Hematopoietic multipotent progenitor cell treated with erythropoietin and hydrocortisone succinate and interleukin-3 and kit ligand, for 4 days (in vitro differentiated cells): ENCODE data around the gene KLF6.
"Not testable (repeated sequence)": the region's sequence is repeated elsewhere in the genome, so short reads cannot be mapped to it uniquely, and the experiment has no call there.

ENCODE experiments used
- DNase-seq: peaks from one replicate; pipeline ENCODE4 v3.0.0-alpha.2; 2015

KLF6 gene

DNA sequence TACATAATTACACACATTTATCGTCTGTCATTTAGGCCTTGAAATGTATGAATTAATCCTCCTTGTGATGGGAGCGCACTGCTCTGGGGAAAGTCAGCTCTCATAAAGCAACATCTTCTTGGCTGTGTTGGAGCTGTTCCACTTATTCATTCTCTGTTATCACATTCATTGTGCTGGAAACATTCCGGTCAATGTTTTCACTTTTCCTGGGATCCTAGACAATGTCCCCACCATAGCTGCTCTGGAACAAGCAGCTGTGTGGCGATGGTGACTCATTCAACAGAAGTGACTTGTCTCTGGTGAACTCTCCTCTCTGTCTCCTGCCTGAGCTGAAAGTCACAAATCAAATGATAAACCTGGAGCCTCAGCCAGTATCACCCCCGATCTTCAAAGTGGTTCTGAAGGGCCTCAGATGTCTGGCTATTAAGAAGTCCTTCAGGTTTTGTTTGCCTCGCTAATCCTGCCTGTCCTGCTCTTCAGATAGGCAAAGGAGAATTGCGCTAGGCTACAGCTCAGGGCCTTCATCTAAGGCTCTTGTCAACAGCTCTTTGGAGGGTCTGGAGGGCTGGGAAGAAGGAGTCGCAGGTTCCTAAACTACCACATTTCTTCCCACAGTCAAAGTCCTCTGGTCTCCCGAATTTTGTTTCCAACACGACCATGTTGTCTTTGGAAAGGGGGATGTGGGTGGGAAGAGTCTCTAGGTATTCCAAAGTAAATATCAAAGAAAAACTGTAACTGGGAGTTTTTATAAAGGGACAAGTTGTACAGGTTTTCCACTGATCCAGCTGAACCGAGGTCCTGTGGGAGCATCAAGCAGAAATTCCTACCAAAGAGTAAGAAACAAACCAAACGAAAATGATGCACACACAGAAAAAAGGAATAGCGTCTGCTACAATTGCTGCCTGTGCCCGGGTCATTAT, 29.3 kb downstream of the KLF6 start:
- DNase-seq, result no peak

DNA sequence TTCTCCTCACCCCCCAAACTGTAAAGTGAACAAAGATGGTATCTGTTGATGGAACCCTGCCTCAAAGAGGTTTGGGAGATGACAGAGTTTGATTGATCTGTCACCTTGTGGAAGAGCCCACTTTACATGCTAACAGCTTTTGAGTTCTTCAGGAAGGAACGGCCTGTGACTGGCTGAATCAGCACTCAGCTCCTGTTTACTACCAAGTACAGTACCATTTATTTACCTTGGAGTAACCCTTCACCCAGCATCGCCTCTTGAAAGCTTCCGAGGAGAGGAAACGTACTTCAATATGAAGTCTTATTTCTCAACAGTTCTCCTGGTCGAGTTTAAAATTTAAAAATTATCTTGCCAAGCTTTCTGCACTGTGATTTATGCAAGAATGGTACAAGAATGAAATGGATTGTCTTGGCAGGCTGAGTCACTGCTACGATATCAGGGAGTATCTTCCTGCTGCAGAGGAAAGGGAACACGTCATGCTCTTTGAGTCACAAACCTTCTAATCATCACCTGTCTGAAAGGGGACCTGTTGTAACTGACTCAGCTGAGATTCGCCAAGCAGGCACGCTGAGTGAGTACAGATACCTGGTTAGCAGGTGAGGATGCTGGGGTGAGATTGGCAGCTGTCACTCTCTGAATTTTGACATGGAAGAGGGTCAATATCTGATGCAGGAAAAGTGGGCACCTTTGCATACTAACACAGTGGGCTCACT, 30.1 kb downstream of the KLF6 start:
- no peak for DNase-seq

DNA sequence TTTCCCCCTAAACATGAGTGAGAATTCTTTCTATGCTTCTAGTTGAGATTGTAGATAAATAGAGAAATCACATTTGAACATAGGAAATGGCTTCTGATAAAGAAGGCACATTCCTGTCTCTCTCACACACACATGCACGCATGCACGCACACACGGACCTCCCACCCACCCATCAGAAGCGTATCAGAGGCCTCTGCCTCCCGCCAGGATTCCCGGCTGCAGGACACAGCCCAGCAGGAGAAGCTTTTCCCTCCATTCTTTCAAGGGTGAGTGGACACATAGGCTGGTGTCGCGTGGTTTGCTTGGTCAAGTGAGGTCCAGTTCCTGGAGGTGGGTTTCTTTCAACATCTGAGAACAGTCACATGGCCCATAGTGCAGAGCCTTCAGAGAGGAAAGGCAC, 34.2 kb downstream of the KLF6 start:
- no peak for DNase-seq

DNA sequence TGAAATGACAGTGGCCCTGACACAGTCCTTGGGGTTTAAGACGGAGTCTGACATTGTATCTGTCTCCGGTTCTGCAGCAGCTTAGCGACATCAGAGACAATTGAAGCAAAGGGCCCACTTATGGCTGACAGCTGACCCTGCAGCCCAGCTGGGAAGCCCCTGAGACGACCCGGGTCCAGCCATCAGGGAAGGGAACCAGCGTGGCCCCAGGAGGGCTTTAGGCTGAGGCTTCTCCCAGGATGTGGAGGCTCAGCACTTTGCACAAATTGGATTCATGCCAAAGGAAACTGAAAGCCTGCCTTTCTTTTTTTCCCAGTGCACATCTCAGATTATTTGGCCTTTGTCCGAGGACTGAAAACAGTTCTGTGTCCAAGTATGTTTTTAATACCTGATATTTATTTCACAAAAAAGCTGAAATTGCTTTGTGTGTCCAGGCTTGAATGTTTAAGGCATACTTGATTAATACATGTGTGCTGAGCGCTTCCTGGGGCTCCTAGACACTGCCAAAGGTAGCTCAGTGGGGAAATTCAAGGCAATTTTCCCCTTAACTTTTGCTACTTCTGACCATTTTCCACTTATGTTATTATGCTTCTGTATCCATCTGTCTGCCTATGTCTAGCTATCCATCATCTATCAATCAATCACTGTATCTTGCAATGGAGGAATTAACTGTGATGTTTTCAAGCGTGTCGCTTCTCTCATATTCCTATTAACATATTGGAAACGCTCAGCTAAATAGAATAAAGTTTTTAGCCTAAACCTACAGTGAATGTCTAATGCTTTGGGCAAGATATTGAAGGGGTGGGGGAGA, 34.8 kb downstream of the KLF6 start:
- no peak for DNase-seq

DNA sequence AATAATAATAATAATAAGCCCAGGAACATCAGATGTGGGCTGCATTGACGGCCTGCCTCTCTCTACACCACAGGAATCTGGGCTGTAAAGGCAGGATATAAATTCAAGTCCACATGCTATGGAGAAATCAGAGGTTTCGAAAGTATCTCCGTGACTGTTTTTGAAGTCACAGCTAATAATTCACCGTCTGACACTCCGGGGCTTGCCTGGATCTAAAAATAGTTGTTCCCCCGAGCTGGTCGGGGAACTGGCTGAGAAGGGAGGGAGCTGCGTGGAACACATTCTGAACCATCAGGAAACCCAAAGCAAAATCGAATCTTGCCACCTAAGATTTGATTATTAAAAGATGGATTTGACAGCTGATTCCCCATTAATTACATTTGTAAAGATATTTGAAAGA, 35.4 kb downstream of the KLF6 start:
- DNase-seq, result peak; percentile 40

DNA sequence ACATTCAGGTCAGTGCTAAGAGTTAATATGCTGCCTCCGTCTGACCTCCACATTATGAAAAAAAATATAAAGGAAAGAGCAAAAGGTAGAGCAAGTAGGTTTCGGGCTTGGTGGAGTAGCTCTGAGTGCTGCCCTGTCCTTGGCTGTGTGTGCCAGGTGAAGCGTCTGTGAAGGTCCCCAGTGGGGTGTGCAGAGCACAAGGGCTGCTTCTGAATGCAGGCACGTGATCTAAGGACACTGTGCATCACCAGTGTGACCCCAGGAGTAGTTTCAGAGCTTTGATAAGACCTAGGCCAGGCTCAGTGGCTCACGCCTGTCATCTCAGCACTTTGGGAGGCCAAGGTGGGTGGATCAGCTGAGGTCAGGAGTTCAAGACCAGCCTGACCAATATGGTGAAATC, 36.0 kb downstream of the KLF6 start:
- no peak for DNase-seq

DNA sequence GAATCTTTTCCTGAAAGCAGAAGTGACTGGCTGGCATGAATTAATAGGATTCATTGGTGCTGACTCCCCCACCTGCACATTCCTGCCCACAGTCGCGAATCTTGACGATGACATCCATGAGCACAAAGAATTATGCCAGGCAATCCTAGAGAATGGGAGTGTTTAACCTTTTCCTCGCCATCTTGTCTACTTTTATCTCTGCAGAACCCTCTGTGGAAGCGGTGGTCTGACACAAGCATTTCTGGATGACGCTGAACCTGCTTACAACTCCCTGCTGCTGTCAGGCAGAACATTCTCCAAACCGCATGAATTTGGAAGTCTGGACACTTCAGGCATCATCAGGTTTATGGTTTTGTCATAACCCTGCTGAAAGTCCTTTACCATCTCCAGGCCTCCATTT, 36.5 kb downstream of the KLF6 start:
- no peak for DNase-seq

DNA sequence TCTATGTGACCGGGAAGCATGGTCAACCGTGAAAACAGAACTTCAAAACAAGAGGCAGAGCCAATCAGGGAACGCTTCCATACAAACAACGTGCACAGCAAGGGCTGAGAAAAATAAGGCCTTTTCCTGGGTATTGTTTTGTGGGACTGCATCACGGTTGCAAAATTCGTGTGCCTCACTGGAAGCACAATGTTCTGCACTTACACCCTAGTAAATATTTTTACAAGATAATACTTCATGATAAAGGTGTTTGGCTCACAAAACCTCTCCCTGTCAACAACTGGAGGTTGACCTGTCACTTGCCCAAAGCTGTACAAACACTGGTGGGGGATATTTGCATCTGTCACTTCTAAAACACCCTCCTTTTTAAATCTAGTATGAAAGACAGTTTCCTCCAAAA, 37.0 kb downstream of the KLF6 start:
- DNase-seq, result no peak

DNA sequence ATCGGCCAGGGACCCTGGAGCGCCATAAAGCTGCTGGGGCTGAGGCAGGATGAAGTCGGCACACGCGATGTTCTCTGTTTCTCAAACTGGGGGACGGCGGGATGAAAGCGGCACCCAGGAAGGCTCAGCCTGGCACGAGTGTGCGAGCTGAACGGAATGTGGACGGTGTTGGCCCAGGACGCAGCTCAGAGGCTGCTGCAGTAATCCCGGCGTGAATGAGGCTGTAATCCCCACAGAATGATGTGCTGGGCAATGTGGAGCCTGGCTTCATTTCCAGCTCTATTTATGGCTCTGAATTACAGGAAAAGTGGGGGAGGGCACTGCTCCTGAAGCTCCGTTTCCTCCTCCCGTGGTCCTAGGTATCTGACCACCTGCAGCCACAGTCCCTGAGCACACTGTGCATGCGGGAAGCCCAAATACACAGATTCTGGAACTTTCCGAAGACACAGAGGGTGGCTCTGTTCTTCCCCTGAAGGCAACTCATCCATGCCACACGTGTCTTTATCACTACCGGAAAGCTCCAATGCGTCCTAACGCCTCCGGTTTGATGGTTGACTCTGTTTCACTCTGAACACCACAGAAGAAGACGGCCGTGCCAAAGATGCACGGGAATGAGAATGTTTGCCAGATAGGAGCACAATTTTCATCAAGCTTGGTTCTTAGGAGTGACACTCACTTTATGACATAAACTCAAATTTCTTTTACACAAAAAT, 37.6 kb downstream of the KLF6 start:
- DNase-seq, result no peak

DNA sequence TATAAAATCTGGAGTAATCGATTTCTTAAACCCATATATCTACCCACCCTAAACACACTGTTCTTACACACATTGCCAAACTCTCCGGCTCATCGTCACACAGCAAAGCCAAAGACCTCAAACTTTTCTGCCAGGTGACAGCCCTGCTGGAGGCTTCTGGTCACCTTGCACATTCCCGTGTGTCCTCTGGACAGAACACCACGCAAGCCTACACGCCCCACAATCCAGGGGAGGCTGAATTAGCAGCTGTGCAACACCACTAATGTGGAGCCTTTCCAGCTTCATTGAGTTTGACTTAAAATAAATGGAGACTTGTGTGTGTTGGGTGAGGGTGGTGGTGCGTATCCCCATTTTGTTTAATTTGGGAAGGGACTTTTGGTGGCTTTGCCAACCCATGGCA, 38.4 kb downstream of the KLF6 start:
- DNase-seq, result no peak

DNA sequence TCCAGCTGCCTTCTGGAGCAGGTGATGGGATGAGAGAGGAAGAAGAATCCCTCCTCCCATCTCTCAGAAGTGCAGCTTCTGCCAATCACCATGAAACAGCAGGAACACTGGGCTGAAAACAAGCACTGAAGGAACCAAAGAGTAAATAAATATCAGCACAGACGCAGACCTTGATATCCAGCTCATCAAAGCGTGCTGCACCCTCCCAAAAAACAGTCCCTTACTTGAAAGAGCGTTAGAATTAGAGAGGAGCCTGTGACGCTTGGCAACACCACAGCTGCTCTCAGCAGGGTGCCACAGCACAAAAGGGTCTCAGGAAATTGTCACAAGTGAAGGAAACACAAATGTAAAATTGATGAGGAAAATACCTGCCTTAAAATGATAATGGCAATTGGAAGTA, 39.5 kb downstream of the KLF6 start:
- DNase-seq, result no peak

DNA sequence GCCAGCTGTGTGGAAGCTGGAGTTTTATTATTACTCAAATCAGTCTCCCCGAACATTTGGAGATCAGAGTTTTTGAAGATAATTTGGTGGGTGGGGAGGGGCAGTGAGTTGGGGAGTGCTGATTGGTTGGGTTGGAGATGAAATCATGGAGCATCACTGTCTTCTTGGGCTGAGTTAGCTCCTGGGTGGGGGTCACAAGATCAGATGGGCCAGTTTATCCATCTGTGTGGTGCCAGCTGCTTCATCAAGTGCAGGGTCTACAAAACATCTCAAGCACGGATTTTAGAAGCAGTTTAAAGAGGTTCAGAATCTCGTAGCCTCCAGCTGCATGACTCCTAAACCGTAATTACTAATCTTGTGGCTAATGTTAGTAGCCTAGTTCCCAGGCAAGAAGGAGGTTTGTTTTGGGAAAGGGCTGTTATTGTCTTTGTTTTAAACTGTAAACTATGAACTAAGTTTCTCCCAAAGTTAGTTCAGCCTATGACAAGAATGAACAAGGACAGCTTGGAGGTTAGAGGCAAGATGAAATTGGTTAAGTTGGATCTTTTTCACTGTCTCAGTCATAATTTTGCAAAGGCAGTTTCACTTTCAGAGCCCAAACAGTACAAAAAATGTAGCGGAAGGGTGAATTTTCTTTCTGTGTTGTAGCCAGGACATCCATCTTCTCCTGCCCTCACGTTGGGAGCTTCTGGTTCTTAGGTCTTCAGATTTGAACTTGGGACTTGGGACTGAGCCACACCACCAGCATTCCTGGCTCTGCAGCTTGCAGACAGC, 43.1 kb downstream of the KLF6 start:
- no peak for DNase-seq

DNA sequence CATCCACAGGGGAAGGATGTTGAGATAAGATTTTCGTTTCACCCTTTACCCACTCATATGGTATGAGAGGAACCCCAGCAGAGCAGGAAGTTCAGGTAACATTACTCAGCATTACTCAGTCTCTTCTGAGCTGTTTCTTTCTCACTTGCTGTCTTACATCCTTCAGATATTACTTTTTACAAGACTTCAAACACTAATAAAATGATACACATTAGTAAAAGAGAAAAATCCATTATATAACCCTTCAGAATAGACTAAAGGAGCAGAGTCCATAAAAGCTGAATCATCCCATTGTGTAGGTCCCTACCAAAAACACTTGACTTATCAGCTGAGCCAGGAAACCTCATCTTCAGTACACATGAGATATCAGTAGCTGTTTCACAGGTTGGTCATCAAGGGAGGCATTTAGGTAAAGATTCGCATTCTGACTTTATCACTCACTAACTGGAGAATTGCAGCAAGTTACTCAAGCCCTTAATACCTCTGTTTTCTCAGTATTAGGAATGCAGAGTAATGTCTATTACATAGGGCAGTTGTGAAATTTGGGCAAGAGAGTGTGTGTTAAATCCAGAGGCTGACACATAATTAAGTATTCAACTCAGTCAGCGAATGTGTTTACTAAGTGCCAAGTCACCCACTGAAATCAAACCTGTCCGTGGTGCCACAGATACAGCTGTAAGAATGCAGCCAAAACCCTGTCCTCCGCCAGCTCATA, 44.7 kb downstream of the KLF6 start:
- DNase-seq, result peak; percentile 58

DNA sequence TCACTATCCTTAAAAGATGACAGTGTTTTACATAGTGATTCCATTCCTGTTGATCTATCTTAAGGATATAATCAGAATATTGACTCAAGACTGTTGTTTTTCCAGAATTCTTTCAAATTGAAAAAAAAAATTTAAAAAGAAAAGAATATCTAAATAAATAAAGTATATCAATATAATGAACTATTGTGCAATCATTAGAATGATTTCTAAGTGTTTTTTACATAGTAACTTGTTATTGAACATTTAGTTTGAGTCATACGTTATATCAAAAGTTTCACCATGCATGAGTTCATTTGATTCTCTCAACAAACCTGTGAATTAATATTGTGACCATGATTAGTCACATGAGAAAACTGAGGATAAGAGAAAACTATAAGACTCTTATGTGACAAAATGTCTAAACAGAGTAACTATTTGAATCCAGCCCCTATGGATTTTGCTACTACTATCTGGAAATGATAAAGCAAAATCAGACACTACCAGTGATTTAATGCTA, 46.1 kb downstream of the KLF6 start:
- no peak for DNase-seq

DNA sequence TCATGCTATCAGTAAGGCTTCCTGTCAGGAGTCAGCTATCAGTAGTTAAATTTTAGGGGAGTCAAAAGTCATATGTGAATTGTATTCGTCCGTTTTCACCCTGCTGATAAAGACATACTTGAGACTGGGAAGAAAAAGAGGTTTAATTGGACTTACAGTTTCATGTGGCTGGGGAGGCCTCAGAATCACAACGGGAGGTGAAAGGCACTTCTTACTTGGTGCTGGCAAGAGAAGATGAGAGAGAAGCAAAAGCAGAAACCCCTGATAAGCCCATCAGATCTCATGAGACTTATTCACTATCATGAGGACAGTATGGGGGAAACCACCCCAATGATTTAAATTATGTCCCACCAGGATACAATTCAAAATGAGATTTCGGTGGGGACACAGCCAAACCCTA, 47.1 kb downstream of the KLF6 start:
- no peak for DNase-seq

DNA sequence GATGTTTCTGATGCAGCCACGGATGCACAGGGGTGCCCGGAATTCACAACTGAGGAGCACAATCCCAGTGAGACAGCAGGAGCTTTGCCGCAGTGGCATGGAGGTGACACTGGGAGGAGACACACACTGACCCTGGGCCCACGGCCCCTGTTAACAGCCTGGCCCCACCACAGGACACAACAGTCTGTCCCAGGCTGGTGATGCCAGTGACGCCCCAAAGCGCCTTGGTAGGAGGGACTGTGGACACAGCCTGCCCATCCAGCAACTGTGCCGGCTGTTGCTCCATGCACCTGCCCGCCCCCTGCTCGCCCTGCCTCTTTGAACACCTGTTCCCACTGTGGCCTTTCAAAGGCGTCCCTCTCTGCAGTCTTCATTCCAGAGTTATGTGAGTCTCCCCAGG, 49.8 kb downstream of the KLF6 start:
- DNase-seq, result no peak

DNA sequence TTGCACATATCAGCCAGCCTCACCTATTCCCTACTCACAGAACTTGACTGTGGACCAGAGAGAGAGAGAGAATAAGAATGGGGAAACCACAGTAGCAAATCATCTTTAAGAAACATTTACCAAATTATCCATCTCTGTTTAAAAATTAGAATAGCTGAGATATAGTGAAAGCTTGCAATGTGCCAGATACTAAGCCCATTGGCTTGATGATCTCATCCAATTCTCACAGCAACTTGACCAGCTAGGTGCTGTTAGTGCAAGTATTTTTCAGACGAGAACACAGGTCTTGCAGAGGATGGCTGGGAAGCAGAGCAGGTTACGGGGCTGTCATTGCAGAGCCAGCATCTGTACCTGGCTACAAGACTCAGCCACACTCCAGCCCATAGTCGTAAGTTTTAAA, 50.9 kb downstream of the KLF6 start:
- DNase-seq, result no peak

DNA sequence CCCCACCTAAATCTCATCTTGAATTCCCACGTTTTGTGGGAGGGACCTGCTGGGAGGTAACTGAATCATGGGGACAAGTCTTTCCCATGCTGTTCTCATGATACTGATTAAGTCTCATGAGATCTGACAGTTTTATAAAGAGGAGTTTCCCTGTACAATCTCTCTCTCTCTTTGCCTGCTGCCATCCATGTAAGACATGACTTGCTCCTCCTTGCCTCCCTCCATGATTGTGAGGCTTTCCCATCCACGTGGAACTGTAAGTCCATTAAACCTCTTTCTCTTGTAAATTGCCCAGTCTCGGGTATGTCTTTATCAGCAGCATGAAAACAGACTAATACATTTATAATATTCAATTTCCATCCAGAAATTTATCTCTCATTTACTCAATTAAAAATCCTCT, 52.8 kb downstream of the KLF6 start:
- DNase-seq, result not testable (repeated sequence)

DNA sequence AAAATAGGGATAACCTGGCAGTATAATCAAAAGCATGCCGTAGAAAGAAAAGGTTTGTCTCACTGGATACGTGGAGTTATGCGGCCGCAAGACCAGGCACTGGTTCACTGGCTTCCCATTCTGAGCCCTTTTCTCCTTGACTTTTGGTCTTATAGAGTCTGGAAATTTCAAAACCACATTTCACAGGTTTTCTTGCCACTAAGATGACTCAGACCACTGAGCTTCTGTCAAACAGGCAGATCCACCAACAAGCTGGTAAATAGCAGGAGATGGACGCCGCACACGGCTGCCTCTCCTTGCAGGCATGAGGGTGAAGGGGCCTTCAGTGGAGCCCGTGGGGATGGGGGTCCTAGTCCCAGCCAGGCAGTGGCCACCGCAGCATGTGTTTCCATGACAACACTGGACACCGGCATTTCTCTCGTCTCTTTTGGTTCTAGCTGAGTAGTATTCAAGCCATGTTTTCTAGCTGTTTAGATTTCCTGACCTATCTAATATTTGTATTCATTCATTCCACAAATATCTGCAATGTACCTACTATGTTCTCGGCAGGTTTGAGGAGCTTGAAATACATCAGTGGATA, 55.5 kb downstream of the KLF6 start:
- no peak for DNase-seq

DNA sequence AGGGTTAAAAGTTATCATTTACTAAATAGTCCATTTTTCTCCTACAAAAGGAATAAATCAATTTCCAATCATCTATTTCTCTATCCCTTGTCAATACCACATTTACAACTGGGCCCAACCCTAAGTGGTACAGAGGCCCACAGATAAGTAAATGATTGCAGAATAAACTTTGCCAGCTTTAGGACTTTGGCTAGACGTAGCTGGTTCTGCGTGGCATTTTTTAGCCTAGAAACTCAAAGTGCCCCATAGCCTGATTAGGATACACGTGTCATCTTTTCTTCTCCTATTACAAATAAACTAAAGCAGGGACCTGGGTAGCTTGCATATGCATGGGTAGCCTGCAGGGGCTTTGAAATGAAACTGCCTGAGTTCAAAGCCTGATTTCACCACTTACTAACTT, 56.4 kb downstream of the KLF6 start:
- DNase-seq, result no peak

DNA sequence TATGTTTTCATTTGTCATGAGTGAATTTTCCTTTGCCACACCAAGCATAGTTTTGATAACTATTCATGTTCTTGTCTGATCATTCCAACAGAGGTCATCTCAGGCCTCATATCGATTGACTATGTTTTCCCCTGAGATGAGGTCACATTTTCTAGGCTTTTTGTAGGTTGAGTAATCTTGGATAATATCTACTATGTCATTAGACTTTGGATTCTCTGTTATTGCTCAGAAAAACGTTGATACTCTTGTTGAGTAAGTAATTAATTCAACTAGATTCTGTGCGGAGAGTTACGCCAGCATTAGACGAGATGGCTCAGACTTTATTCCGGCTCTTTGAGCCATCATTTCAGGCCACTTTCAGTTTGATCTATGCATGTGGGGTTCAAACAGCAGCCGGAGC, 57.7 kb downstream of the KLF6 start:
- DNase-seq, result no peak
